ENCODE measurements around the gene OPN4. TPM values are rescaled to one million over a fixed set of nuclear protein-coding genes. Genes with fewer than 3 reads are reported as not detected.

The OPN4 gene
- total RNA-seq, 1 donor from 2014 or later, result not detected

DNA sequence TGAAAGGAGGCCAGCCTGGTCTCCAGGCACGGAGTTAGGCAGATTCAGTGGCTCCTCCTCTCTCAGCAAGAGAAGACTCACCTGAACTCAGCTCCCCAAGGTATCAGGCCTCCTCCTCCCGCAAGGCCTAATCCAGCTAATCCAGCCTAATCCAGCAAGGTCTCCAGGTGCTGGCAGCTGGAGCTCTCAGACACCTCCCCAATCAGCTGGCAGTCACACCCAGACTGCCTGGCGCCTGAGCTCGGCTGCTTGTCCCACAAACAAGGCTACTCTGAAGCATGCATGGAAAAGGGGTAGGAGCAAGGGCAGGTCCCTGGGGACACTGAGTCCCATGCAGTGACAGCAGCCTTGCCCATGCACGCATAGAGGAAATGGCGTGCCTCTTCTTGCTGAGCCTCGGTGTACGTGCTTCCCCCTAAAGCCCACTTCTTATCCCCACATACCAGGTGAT, 3.3 kb upstream of the OPN4 start:
- peaks cover 2% of the 10 kb centered on the region for H3K27me3 Mint-ChIP-seq (ENCODE audit: low read depth)
- intact Hi-C loops (cut with micrococcal nuclease), result no loop called here
- no peaks in the 10 kb centered on the region for H3K9me3 Mint-ChIP-seq
- DNase-seq (ENCODE audit: low spot score), result no peak
- no peak overlapping the region for H3K4me3 Mint-ChIP-seq (ENCODE audit: low read depth)
- H3K36me3 Mint-ChIP-seq (ENCODE audit: low read depth), result no peaks in the 10 kb centered on the region
- H3K27ac Mint-ChIP-seq, result no peak overlapping the region
- no peaks in the 10 kb centered on the region for H3K4me1 Mint-ChIP-seq (ENCODE audit: low read depth)

DNA sequence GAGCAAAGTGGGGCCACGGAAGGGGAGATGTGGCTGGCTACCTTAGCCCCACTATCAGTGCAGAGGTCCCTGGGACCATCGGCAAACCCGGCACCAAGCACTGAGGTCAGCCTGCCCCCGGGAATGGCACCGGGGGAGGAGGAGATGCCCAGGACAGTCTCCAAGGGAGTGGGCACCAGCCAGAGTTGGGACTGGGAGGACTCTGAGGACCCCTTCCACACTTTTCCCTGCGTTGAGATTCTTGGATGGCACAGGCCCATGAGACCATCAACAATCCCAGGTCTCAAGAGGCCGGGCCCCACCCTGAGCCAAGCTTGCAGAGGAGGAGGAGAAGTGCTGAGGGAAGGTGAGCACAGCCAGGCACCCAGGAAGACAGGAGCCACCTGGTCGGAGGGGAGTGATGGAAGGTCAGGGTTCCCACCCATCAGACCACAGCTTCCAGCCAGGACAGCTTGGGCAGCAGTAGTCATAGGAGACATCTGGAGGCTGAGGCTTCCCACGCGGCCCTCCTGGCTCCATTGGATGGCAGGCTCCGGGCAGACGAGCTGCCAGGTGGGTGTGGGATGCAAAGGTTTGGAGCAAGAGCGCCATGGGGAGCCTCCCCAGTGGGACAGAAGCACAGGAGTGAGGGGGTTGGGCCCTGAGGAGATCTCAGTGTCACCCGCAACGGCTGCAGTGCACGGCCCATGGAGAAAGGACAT, 2.6 kb upstream of the OPN4 start:
- no peak for DNase-seq (ENCODE audit: low spot score)
- intact Hi-C loops (cut with micrococcal nuclease), result no loop called here
- H3K36me3 Mint-ChIP-seq (ENCODE audit: low read depth), result no peaks in the 10 kb centered on the region
- no peak overlapping the region for H3K4me3 Mint-ChIP-seq (ENCODE audit: low read depth)
- H3K9me3 Mint-ChIP-seq, result no peaks in the 10 kb centered on the region
- no peak overlapping the region for H3K27ac Mint-ChIP-seq
- H3K27me3 Mint-ChIP-seq (ENCODE audit: low read depth), result peaks cover 2% of the 10 kb centered on the region
- no peaks in the 10 kb centered on the region for H3K4me1 Mint-ChIP-seq (ENCODE audit: low read depth)

DNA sequence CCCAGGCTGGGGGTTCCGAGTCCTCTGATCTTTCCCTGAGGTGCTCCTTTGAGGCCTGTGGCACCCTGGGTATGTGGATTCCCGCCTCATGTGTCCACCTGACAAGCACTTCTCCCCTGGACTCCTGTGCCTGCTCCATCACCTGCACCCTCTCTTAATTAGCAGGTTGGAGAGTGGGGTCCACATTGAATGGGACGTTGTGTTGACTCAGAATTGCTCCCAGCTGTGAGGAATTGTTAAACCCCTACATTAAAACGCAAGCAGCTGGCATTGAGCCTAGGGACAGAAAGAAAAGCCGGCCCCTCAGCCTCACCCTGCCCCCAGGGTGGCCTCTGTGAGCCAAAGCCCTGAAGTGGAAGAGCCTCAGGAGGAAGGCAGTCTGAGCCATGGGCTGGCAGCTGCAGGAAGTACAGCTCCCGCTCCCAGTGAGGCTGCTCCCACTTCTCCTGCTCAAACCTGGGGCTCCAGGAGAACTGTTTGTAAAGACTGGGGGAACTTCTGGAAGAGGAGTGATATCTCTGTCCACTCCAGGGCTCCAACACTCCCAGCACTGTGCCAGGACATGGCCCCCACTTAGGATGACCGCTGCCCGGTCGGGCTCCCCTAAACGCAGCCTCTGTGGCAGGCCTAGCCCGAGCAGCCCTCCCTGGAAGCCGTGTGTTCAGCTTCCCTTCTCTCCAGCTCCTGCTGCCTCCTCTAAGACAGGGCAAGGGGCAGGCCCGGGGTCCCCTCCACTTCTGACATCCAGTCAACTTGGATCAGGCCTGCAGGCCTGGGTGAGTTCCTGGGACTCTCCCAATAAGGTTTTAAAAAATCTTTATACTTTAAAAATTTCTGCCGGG, 1.8 kb upstream of the OPN4 start:
- H3K4me3 Mint-ChIP-seq (ENCODE audit: low read depth), result no peak overlapping the region
- no peak for DNase-seq (ENCODE audit: low spot score)
- H3K9me3 Mint-ChIP-seq, result no peaks in the 10 kb centered on the region
- no peaks in the 10 kb centered on the region for H3K27me3 Mint-ChIP-seq (ENCODE audit: low read depth)
- no peaks in the 10 kb centered on the region for H3K4me1 Mint-ChIP-seq (ENCODE audit: low read depth)
- intact Hi-C loops (cut with micrococcal nuclease), result no loop called here
- H3K36me3 Mint-ChIP-seq (ENCODE audit: low read depth), result no peaks in the 10 kb centered on the region
- H3K27ac Mint-ChIP-seq, result no peak overlapping the region

DNA sequence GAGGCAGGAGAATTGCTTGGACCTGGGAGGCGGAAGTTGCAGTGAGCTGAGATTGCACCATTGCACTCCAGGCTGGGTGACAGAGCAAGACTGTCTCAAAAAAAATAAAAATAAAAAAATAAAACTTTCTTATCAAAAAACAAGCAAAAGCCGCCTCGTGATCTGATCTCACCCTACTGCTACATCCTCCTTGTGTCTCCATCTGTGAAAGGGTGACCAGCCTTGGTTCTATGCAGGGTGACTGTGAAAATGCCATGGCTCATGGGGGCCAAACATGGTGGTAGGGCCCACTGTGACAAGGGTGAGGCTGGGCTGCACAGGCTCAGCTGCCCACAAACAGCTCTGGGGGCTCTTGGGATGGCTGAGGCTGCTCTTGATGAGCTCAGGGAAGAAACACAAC, 968 bp upstream of the OPN4 start:
- H3K4me3 Mint-ChIP-seq (ENCODE audit: low read depth), result no peak overlapping the region
- H3K9me3 Mint-ChIP-seq, result no peaks in the 10 kb centered on the region
- no peaks in the 10 kb centered on the region for H3K36me3 Mint-ChIP-seq (ENCODE audit: low read depth)
- H3K4me1 Mint-ChIP-seq (ENCODE audit: low read depth), result no peaks in the 10 kb centered on the region
- no peak overlapping the region for H3K27ac Mint-ChIP-seq
- no peaks in the 10 kb centered on the region for H3K27me3 Mint-ChIP-seq (ENCODE audit: low read depth)
- intact Hi-C loops (cut with micrococcal nuclease), result no loop called here
- no peak for DNase-seq (ENCODE audit: low spot score)

DNA sequence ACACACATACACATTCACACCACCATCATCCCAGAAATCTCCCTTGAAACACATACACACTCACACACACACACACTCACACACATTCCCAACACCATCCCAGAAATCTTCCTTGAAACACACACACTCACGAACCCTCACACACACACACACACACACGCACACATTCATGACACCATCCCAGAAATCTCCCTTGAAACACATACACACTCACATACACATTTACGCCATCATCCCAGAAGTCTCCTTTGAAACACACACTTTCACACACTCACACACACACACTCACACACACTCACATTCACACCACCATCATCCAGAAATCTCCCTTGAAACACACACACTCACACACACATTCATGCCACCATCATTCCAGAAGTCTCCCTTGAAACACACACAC, 360 bp upstream of the OPN4 start:
- Mint-ChIP-seq H3K4me1 (ENCODE audit: low read depth) (no peaks in the 10 kb centered on the region), H3K9me3 (no peaks in the 10 kb centered on the region), H3K36me3 (ENCODE audit: low read depth) (no peaks in the 10 kb centered on the region), H3K27me3 (ENCODE audit: low read depth) (no peaks in the 10 kb centered on the region), H3K27ac (no peak overlapping the region), H3K4me3 (ENCODE audit: low read depth) (no peak overlapping the region)
- no peak for DNase-seq (ENCODE audit: low spot score)
- intact Hi-C loops (cut with micrococcal nuclease), result no loop called here

DNA sequence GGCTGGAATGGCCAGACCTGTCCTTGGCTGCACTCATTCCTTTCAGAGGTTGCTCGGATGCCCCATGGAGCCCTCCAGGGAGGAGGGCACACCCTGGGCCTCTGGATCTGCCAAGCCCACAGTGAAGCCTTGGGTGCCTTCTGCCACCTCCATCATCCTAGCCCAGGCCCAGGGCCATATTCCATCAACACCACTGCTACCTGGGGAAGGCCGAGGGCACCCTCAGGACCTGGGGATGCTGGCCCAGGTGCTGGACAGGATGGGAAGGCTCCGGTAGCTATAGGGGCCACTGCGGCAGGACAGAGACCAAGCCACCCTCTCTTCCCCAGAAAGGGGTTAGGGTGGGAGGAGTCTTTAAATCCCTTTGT, 810 bp downstream of the OPN4 start:
- intact Hi-C loops (cut with micrococcal nuclease), result no loop called here
- Mint-ChIP-seq H3K36me3 (ENCODE audit: low read depth) (no peaks in the 10 kb centered on the region), H3K27ac (no peak overlapping the region)

DNA sequence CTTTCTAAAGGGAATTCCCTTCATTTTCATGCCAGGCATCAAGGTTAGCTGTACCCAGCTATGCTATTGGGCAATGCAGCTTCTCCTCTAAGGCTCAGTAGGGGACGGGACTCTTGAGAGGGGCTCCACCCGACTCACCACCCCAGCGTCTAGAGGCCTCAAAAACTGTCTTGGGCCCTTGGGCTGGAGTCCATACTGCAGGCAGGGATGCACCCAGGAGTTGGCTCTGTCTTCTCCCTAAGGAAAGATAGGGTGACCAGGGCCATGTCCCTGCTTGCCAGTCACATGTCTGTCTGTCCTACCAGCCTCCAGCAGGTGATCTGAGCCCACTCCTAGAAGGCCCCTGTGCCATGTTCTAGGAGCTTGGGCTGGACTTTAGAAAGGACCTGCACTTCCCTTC, 1.2 kb downstream of the OPN4 start:
- H3K4me1 Mint-ChIP-seq (ENCODE audit: low read depth), result no peaks in the 10 kb centered on the region

More for the DNA sequence above, 810 bp downstream of the OPN4 start:
- no peak overlapping the region for H3K4me3 Mint-ChIP-seq (ENCODE audit: low read depth)
- no peak for DNase-seq (ENCODE audit: low spot score)
- H3K9me3 Mint-ChIP-seq, result no peaks in the 10 kb centered on the region
- no peaks in the 10 kb centered on the region for H3K27me3 Mint-ChIP-seq (ENCODE audit: low read depth)
- H3K4me1 Mint-ChIP-seq (ENCODE audit: low read depth), result no peaks in the 10 kb centered on the region

DNA sequence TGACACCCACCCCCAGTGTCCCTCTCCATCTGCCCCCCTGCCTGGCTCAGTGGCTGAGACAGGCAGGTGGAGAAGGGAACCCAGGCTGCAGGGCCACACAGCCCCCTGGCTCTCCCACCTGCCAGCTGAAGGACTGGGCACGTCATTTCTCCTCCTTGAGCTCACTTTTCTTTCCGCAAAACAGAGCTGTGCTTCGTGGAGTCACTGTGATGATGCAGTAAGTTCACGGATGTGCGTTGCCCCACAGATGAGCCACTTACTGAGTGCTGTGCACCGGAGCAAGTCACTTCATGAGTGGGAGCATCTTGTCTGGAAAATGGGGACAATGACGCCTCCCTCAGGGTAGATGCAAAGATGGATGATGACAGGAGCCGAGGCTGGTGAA, 2.7 kb downstream of the OPN4 start:
- Mint-ChIP-seq H3K4me1 (ENCODE audit: low read depth) (no peaks in the 10 kb centered on the region), H3K9me3 (no peaks in the 10 kb centered on the region), H3K4me3 (ENCODE audit: low read depth) (no peak overlapping the region), H3K36me3 (ENCODE audit: low read depth) (no peaks in the 10 kb centered on the region), H3K27me3 (ENCODE audit: low read depth) (no peaks in the 10 kb centered on the region), H3K27ac (no peak overlapping the region)
- DNase-seq (ENCODE audit: low spot score), result no peak
- intact Hi-C loops (cut with micrococcal nuclease), result no loop called here

More for the DNA sequence above, 1.2 kb downstream of the OPN4 start:
- H3K9me3 Mint-ChIP-seq, result no peaks in the 10 kb centered on the region
- H3K36me3 Mint-ChIP-seq (ENCODE audit: low read depth), result no peaks in the 10 kb centered on the region
- H3K27ac Mint-ChIP-seq, result no peak overlapping the region
- intact Hi-C loops (cut with micrococcal nuclease), result no loop called here
- H3K4me3 Mint-ChIP-seq (ENCODE audit: low read depth), result no peak overlapping the region
- no peak for DNase-seq (ENCODE audit: low spot score)
- no peaks in the 10 kb centered on the region for H3K27me3 Mint-ChIP-seq (ENCODE audit: low read depth)

DNA sequence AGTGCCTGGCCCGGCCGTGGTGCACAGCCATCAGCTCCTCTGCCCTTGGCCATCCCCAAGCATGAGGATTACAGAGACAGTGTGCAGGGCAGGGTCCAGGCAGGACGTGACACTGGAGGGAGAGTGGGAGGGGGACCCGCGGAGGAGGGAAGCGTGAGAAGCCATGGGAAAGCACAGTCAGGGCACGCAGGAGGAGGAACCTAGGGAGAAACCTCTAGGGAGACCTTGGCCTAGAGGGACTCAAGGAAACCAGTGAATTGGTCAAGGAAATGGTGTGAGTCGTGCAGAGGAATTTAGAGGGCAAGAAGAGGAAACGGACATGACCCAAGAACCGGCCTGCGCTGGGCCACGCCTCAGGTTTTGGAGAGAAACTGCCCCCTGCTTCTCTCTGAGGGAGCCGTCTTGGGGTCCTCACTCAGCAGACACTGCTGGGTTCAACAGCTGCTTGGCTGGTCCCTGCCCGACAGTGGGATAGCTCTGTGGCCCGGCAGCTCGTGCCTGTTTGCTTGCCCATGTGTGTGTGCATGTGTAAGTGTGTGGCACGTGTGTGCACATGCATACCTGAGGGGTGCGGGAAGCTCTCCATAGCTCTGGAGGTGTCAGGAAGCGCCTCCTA, 3.2 kb downstream of the OPN4 start:
- no peaks in the 10 kb centered on the region for H3K36me3 Mint-ChIP-seq (ENCODE audit: low read depth)
- no peak for DNase-seq (ENCODE audit: low spot score)
- H3K27ac Mint-ChIP-seq, result no peak overlapping the region
- H3K9me3 Mint-ChIP-seq, result no peaks in the 10 kb centered on the region
- H3K27me3 Mint-ChIP-seq (ENCODE audit: low read depth), result no peaks in the 10 kb centered on the region
- no peak overlapping the region for H3K4me3 Mint-ChIP-seq (ENCODE audit: low read depth)
- H3K4me1 Mint-ChIP-seq (ENCODE audit: low read depth), result no peaks in the 10 kb centered on the region
- intact Hi-C loops (cut with micrococcal nuclease), result no loop called here

DNA sequence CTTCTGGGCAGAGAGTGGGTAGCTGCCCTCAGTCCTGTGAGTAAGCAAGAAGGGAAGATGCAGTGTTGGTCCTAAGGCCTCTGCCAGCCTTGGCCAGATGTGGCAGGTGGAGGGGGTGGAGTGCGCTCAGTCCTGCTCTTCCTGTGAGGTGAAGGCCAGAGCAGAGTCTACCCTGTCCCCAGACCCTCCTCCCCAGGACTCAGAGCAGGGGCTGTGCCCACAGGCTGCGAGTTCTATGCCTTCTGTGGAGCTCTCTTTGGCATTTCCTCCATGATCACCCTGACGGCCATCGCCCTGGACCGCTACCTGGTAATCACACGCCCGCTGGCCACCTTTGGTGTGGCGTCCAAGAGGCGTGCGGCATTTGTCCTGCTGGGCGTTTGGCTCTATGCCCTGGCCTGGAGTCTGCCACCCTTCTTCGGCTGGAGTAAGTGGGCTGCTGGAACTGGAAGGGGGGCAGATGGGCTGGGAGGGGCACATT, 4.0 kb downstream of the OPN4 start:
- H3K4me1 Mint-ChIP-seq (ENCODE audit: low read depth), result no peaks in the 10 kb centered on the region
- no peak overlapping the region for H3K4me3 Mint-ChIP-seq (ENCODE audit: low read depth)
- no peaks in the 10 kb centered on the region for H3K27me3 Mint-ChIP-seq (ENCODE audit: low read depth)
- intact Hi-C loops (cut with micrococcal nuclease), result no loop called here
- DNase-seq (ENCODE audit: low spot score), result no peak
- H3K36me3 Mint-ChIP-seq (ENCODE audit: low read depth), result no peaks in the 10 kb centered on the region
- no peaks in the 10 kb centered on the region for H3K9me3 Mint-ChIP-seq
- H3K27ac Mint-ChIP-seq, result no peak overlapping the region

DNA sequence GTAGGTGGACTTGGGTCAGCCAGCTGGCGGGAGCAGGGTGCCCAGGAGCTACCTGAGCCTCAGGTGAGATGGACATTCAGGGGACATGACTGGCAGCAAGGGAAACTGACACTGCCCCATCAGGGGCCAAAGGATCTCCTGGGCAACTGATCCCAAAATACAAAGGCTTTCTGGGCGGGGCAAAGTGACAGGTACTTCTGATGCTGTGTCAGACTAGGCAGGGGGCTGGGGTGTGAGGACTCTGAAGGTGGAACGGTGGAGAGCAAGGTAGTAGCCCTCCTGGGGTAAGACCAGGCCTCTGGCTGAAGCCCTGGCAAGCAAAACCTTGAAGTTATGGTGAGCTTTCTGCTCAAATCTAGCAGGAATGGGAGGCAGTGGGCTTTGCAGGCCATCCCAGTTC, 4.4 kb downstream of the OPN4 start:
- intact Hi-C loops (cut with micrococcal nuclease), result no loop called here
- H3K36me3 Mint-ChIP-seq (ENCODE audit: low read depth), result no peaks in the 10 kb centered on the region
- no peak for DNase-seq (ENCODE audit: low spot score)
- no peaks in the 10 kb centered on the region for H3K9me3 Mint-ChIP-seq
- H3K27ac Mint-ChIP-seq, result no peak overlapping the region
- H3K4me3 Mint-ChIP-seq (ENCODE audit: low read depth), result no peak overlapping the region
- H3K4me1 Mint-ChIP-seq (ENCODE audit: low read depth), result no peaks in the 10 kb centered on the region
- no peaks in the 10 kb centered on the region for H3K27me3 Mint-ChIP-seq (ENCODE audit: low read depth)

DNA sequence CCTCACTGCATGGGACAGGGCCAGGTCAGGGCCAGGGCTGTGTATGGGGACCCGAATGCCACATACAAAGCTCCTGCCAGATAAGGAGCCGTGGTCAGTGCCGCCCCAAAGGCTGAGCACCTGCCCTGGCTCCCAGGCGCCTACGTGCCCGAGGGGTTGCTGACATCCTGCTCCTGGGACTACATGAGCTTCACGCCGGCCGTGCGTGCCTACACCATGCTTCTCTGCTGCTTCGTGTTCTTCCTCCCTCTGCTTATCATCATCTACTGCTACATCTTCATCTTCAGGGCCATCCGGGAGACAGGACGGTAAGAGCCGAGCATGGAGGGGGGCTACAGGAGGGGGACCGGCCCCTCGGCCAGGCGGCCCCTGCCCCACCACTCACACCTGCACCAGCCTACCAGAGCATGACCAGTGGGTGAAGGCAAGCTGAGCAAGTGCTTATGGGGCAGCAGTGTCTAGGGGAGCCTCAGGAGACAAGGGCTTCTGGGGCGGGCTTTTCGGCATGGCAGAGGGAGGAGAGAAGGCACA, 4.9 kb downstream of the OPN4 start:
- intact Hi-C loops (cut with micrococcal nuclease), result no loop called here
- no peak overlapping the region for H3K4me3 Mint-ChIP-seq (ENCODE audit: low read depth)
- no peaks in the 10 kb centered on the region for H3K27me3 Mint-ChIP-seq (ENCODE audit: low read depth)
- H3K9me3 Mint-ChIP-seq, result no peaks in the 10 kb centered on the region
- no peak for DNase-seq (ENCODE audit: low spot score)
- H3K36me3 Mint-ChIP-seq (ENCODE audit: low read depth), result no peaks in the 10 kb centered on the region
- H3K27ac Mint-ChIP-seq, result no peak overlapping the region
- H3K4me1 Mint-ChIP-seq (ENCODE audit: low read depth), result no peaks in the 10 kb centered on the region

Data from activated T-helper 2 cell treated with anti-CD3 and anti-CD28 coated beads, Interferon-gamma antibody, Interleukin-2, Interleukin-4, amounts not matched to agents 10 μg/mL and 5 μg/mL and 100 μg/mL, durations not matched to agents 14 hours and 24 hours and 36 hours (primary cell).